Transverse colon (tissue), 4 donors: Measurements from ENCODE around the gene RPS6KA2. TPM values are rescaled to one million over a fixed set of nuclear protein-coding genes. Genes with fewer than 3 reads are reported as not detected.

ENCODE experiments used
- DNase-seq: peaks from one replicate; pipeline ENCODE4 v3.0.0-alpha.2; 2019
- H3K27ac ChIP-seq, 4 donors: fragments of 200-600 bp; sonication (generic); 2 replicates each; pipeline ENCODE4 v1.5.1; 2016 to 2018; ENCODE audit warnings: inconsistent platforms in 4 of 4
- H3K27me3 ChIP-seq: fragments of 200-600 bp; sonication (generic); 2 replicates; pipeline ENCODE4 v1.5.1; 2017; ENCODE audit warnings: inconsistent platforms
- H3K36me3 ChIP-seq, 4 donors: fragments of 200-600 bp; sonication (generic); 2 replicates each; pipeline ENCODE4 v1.5.1; 2017 to 2019; ENCODE audit warnings: inconsistent platforms in 4 of 4
- H3K4me1 ChIP-seq, 4 donors: fragments of 200-600 bp; sonication (generic); 2 replicates each; pipeline ENCODE4 v1.5.1; 2017 to 2020; ENCODE audit warnings: inconsistent platforms in 4 of 4
- H3K4me3 ChIP-seq, 4 donors: fragments of 200-600 bp; sonication (generic); 1 replicate in 1 of 4; 2 replicates in 3 of 4; pipeline versions ENCODE4 v1.5.1 to v1.6.1; 2017 to 2019; ENCODE audit warnings: inconsistent platforms in 4 of 4
- H3K9me3 ChIP-seq, 2 donors: fragments of 200-600 bp; sonication (generic); 2 replicates each; pipeline ENCODE4 v1.5.1; 2017 to 2019; ENCODE audit warnings: inconsistent platforms in 2 of 2
- CTCF ChIP-seq, 5 experiments: fragments of 200-600 bp in 3 of 5; fragments of 450-650 bp in 2 of 5; sonication (generic) in 3 of 5; IDR thresholded peaks; 1 replicate in 2 of 5; 2 replicates in 3 of 5; pipeline ENCODE4 v1.5.1; 2016 to 2017; ENCODE audit warnings: antibody characterized with exemption in 5 of 5, inconsistent platforms in 3 of 5, mild to moderate bottlenecking in 2 of 5, moderate library complexity in 1 of 5
- EP300 ChIP-seq: sonication (generic); formaldehyde crosslinking; IDR thresholded peaks from one replicate; pipeline ENCODE4 v1.6.1; 2017; ENCODE audit warnings: antibody characterized with exemption, low read depth
- POLR2A ChIP-seq: fragments of 450-650 bp; IDR thresholded peaks from one replicate; pipeline ENCODE4 v1.6.1; 2016; ENCODE audit warnings: antibody characterized with exemption, mild to moderate bottlenecking, moderate library complexity
- POLR2AphosphoS5 ChIP-seq, 3 donors: sonication (generic); formaldehyde crosslinking; IDR thresholded peaks; one replicate each; pipeline ENCODE4 v1.6.1; 2016; ENCODE audit warnings: antibody characterized with exemption in 3 of 3
- WGBS, 2 donors: methylation state at CpG; one replicate each; pipeline ENCODE4 v1.1.5; 2018; ENCODE audit warnings: low coverage in 1 of 2; 5-methylcytosine and 5-hydroxymethylcytosine counted together
- in situ Hi-C, 4 donors: fragments of 200-750 bp; cut with MboI; loops; one replicate each; pipeline versions ENCODE4 v1.15.0 to v1.15.1; 2017; ENCODE audit warnings: low sequenced_read_pairs in 3 of 4, low pct_ligation_motif_present in 1 of 4, low pct_unique_long_range_greater_than_20kb in 1 of 4
- intact Hi-C: fragments of 100-400 bp; cut with DNase I; formaldehyde crosslinking; loops from one replicate; pipeline ENCODE4 v1.15.1; 2023; ENCODE audit warnings: low total_unique reads
- total RNA-seq, 4 donors: library from RNA; depleted of rRNA; stranded (reverse); fragments of >200 nt; gene quantifications; one replicate each; pipeline ENCODE4 v1.1.0, GENCODE V29; 2016

RPS6KA2 gene
- total RNA-seq, 4 donors from 2014 or later = 9.6 to 41.1 (median 15.4) TPM

GRCh38 chr6:166562726-166563125 is 64.3 kb downstream of the RPS6KA2 start:
- intact Hi-C loops (no loop called here), in situ Hi-C loops (no loop called here)
- DNase-seq = no peak
- Histone ChIP-seq H3K36me3 (no peaks in the 10 kb centered on the region), H3K4me3 (no peak overlapping the region), H3K27ac (peak overlapping the region in 1 of 4 donors; percentile 37), H3K27me3 (no peaks in the 10 kb centered on the region), H3K4me1 (peaks cover 0 to 6% (median 1%) of the 10 kb centered on the region in 4 donors), H3K9me3 (no peaks in the 10 kb centered on the region)
- WGBS, 2 donors = 95 to 100% methylated on average over 1 to 9 of the region's 9 CpGs
- TF ChIP-seq EP300 (no peak), POLR2AphosphoS5 (IDR thresholded peaks at IDR 0.05) (no peak), CTCF (IDR thresholded peaks at IDR 0.05) (no peak), POLR2A (no peak)

GRCh38 chr6:166561771-166562359 is 65.2 kb downstream of the RPS6KA2 start:
- intact Hi-C loops (no loop called here), in situ Hi-C loops (no loop called here)
- no peak for DNase-seq
- no peaks in the 10 kb centered on the region for H3K9me3 ChIP-seq
- peaks cover 3 to 6% (median 4%) of the 10 kb centered on the region in 4 donors for H3K4me1 ChIP-seq
- peak overlapping the region; percentile 7 to 56 (median 39) for H3K27ac ChIP-seq
- no peaks in the 10 kb centered on the region for H3K36me3 ChIP-seq
- 57 to 64% methylated on average over 9 to 10 of the region's 10 CpGs for WGBS, 2 donors
- peak; percentile 24 to 59 (median 46) for TF ChIP-seq POLR2AphosphoS5 (IDR thresholded peaks at IDR 0.05)
- TF ChIP-seq EP300 = no peak
- H3K27me3 ChIP-seq = no peaks in the 10 kb centered on the region
- H3K4me3 ChIP-seq = no peak overlapping the region

GRCh38 chr6:166560222-166560621 is 66.8 kb downstream of the RPS6KA2 start:
- in situ Hi-C loops = no loop called here
- whole genome bisulfite sequencing, 2 donors = 95 to 100% methylated on average over 3 of the region's 3 CpGs

GRCh38 chr6:166559662-166560061 is 67.4 kb downstream of the RPS6KA2 start:
- intact Hi-C loops = loop anchor here (5.0 kb wide), 1 partner anchor 68 kb away; the partner anchor contains the start of gene RPS6KA2
- Histone ChIP-seq H3K9me3 (no peaks in the 10 kb centered on the region), H3K27me3 (no peaks in the 10 kb centered on the region), H3K36me3 (no peaks in the 10 kb centered on the region), H3K4me3 (no peak overlapping the region), H3K4me1 (peaks cover 3 to 13% (median 9%) of the 10 kb centered on the region in 4 donors), H3K27ac (no peak overlapping the region)
- 88 to 93% methylated on average over 1 of the region's 1 CpG for WGBS, 2 donors
- no peak for DNase-seq
- no peak for TF ChIP-seq POLR2A
- in situ Hi-C loops = no loop called here

More at GRCh38 chr6:166560222-166560621, 66.8 kb downstream of the RPS6KA2 start:
- no peaks in the 10 kb centered on the region for H3K27me3 ChIP-seq
- H3K36me3 ChIP-seq = no peaks in the 10 kb centered on the region
- no peak for DNase-seq
- H3K27ac ChIP-seq = no peak overlapping the region
- no peaks in the 10 kb centered on the region for H3K9me3 ChIP-seq
- TF ChIP-seq POLR2AphosphoS5 (IDR thresholded peaks at IDR 0.05) = no peak
- no peak for TF ChIP-seq POLR2A
- TF ChIP-seq EP300 = no peak
- no peak for TF ChIP-seq CTCF (IDR thresholded peaks at IDR 0.05)
- intact Hi-C loops = no loop called here
- no peak overlapping the region for H3K4me3 ChIP-seq
- peaks cover 3 to 12% (median 9%) of the 10 kb centered on the region in 4 donors for H3K4me1 ChIP-seq

GRCh38 chr6:166559211-166559610 is 67.8 kb downstream of the RPS6KA2 start:
- H3K36me3 ChIP-seq = no peaks in the 10 kb centered on the region
- WGBS, 2 donors = 84 to 89% methylated on average over 4 to 5 of the region's 5 CpGs
- H3K4me3 ChIP-seq = no peak overlapping the region
- no peaks in the 10 kb centered on the region for H3K27me3 ChIP-seq
- intact Hi-C loops = loop anchor here (5.0 kb wide), 1 partner anchor 68 kb away; the partner anchor contains the start of gene RPS6KA2
- no peak for DNase-seq
- TF ChIP-seq POLR2AphosphoS5 (IDR thresholded peaks at IDR 0.05) = no peak
- TF ChIP-seq EP300 = no peak
- TF ChIP-seq CTCF (IDR thresholded peaks at IDR 0.05) = no peak
- TF ChIP-seq POLR2A = no peak
- peaks cover 3 to 17% (median 9%) of the 10 kb centered on the region in 4 donors for H3K4me1 ChIP-seq
- in situ Hi-C loops = no loop called here
- H3K9me3 ChIP-seq = no peaks in the 10 kb centered on the region
- no peak overlapping the region for H3K27ac ChIP-seq
